GM10248 (cell line): ENCODE data around the gene METTL26.

Source experiments
- CTCF ChIA-PET: fragments of 300-600 bp; sonication (Branson Sonifier 250); formaldehyde crosslinking; extraction: SDS; loops from one replicate; lab custom pipeline; 2021; ENCODE audit warnings: antibody characterized with exemption; lab: Yijun Ruan, JAX
- POLR2A ChIA-PET: fragments of 350-650 bp; sonication (Branson Sonifier 250); formaldehyde crosslinking; extraction: SDS; loops from one replicate; lab custom pipeline; 2020; ENCODE audit warnings: antibody characterized with exemption; lab: Yijun Ruan, JAX
- DNase-seq: peaks from one replicate; pipeline ENCODE4 v3.0.0; 2012; ENCODE audit errors: extremely low spot score
- CTCF ChIP-seq: IDR thresholded peaks from 2 replicates; pipeline ENCODE4 v1.5.1; 2012; ENCODE audit warnings: mild to moderate bottlenecking, low read depth; ENCODE audit errors: extremely low read depth, missing control alignments, control extremely low read depth

METTL26 gene

GRCh38 chr16:636206-637080 lies at the start of gene METTL26:
Gene METTL26 (minus strand): TSS chr16:636305. CDS start chr16:636290, 15 bp downstream.
- DNase-seq = peak; percentile 96
- CTCF ChIA-PET = interaction anchor here (0.6 to 2.5 kb wide), 4 partner anchors 9 to 1069 kb away, joined by 3 to 13 read pairs (median 4); partner anchors contain the start of genes MAPK8IP3 and WDR90
- POLR2A ChIA-PET = interaction anchor here (0.7 kb wide), 1 partner anchor 15 kb away, joined by 4 read pairs; no protein-coding TSS in a partner anchor
- no peak for TF ChIP-seq CTCF

DNA sequence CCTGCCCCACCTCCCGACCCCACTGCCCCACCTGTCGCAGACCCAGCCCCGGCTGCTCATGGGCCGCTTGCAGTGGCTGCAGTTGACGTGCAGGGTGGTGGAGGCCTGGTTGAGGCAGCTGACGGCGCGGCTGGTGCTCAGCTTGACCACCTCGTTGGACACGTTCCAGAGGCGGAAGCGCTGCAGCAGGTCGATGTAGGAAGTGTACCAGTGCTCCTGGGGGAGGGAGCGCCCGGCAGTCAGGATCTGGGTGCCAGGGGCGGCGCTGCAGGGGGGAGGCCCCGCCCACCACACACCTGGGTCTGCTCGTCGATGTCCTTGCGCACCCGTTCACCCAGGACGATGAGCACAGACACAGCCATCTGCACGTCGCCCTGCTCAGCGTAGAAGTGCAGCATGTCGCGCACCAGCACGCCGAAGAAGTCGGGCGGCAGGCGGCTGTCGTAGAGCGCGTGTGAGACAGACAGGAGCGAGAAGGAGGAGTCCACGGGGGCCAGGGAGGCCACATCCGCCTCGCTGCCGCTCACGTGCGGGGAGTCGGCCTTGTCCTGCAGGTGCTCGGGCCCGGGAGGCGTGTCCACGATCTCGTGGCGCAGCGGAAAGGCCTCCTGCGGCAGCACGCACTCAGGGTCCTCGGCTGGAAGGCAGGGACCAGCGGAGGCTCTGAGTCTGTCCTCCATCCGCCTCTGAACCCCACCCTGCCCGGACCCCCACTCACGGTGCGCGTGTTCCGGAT lies 49.0 kb upstream of the METTL26 start:
- DNase-seq = no peak
- ChIA-PET CTCF (interaction anchor here (1.2 to 1.8 kb wide), 3 partner anchors 9 to 17 kb away, joined by 3 to 8 read pairs (median 4); partner anchors contain the start of genes RHBDL1 and RHOT2), POLR2A (no interaction called here)

GRCh38 chr16:684071-684794 lies 48.1 kb upstream of the METTL26 start, which contains the start of gene JMJD8:
Gene JMJD8 (minus strand): TSS chr16:684334. CDS start chr16:684319, 15 bp downstream.
- DNase-seq = peak; percentile 97
- no peak for TF ChIP-seq CTCF
- ChIA-PET CTCF (interaction anchor here (1.2 kb wide), 2 partner anchors 9 to 12 kb away, joined by 3 to 4 read pairs; partner anchors contain the start of gene RHBDL1), POLR2A (interaction anchor here (0.9 kb wide), 1 partner anchor 36 kb away, joined by 3 read pairs; no protein-coding TSS in a partner anchor)

More for the DNA sequence above, 49.0 kb upstream of the METTL26 start:
- TF ChIP-seq CTCF = no peak

DNA sequence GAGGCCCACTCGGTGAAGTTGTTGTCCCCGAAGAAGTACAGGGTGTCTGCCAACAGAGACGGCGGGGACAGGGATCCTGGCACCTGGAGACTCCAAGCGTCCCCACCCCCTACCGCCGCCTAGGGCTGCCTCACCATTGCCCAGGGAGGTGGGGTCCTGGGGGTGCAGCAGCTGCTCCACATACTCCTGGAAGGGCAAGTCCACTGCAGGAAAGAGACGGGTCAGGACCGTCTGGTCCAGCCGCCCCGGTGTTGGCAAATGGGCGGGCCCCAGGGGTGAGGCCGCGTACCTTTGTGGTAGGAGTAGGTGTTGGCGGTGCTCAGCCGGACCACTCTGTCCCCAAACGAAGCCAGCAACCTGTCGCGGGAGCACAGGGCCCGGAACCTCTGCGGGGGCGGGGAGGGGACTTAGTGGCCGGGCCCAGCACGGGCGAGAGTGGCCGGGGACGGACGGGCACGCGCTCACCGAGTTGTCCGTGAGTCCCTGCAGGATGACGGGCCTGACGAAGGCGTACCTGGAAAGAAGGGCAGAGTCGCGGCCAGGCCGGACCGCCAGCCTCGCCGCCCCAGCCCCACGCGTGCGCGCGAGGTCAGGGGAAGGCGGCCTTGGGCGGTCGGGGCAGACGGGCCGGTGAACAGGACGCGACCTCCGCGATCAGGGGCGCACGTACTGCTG lies 47.4 kb upstream of the METTL26 start:
- CTCF ChIA-PET = interaction anchor here (1.2 kb wide), 1 partner anchor 12 kb away, joined by 3 read pairs; no protein-coding TSS in a partner anchor
- POLR2A ChIA-PET = interaction anchor here (0.9 kb wide), 1 partner anchor 36 kb away, joined by 3 read pairs; no protein-coding TSS in a partner anchor
- no peak for TF ChIP-seq CTCF
- DNase-seq = no peak

GRCh38 chr16:682493-683395 lies 46.6 kb upstream of the METTL26 start:
- TF ChIP-seq CTCF = no peak
- CTCF ChIA-PET = interaction anchor here (3.2 kb wide), 1 partner anchor 23 kb away, joined by 12 read pairs; no protein-coding TSS in a partner anchor
- no peak for DNase-seq
- POLR2A ChIA-PET = no interaction called here
